ENCODE measurements around the gene MRPS10.
"Not testable (repeated sequence)": the region's sequence is repeated elsewhere in the genome, so short reads cannot be mapped to it uniquely, and the experiment has no call there.

MRPS10 gene

DNA sequence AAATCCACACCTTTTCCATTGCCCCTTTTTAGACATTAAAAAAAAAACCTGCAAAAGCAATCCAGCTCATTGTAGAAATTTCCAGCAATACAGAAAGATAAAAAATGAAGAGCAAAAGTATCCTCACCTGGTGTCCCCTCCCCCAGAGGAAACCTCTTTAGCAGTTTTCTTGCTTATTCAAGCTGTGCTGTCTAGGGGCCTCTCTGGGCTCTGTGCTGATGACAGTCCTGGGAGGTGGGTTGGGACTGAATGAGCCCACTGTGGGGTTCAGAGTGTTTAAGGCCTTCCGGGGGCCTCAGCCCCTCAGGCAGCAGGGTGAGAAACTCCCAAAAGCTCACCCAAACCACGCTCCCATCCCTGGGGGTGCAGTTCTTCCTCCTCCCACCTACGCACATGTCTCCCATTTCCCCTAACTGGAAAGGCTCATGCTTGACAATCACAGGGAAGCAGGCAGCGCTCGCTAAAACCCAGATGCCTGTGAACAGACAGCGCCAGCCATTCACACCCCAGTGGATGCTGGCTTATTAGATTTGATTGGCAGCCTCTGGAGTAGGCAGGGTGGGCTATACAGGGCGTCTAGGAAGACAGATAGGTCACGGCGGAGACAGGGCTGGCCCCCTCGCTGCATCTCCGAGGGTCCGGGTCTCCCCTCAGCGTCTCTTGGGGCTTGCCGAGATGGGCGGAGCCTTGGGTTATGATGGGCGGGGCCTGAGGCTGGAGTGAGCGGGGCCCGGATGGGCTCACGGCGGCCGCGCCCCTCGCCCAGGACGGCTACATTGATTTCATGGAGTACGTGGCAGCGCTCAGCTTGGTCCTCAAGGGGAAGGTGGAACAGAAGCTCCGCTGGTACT lies 39.9 kb downstream of the MRPS10 start:
- DNase-seq (ENCODE audit: low read depth in 2 of 2) = peak in 1 of 2 donors; percentile 6

DNA sequence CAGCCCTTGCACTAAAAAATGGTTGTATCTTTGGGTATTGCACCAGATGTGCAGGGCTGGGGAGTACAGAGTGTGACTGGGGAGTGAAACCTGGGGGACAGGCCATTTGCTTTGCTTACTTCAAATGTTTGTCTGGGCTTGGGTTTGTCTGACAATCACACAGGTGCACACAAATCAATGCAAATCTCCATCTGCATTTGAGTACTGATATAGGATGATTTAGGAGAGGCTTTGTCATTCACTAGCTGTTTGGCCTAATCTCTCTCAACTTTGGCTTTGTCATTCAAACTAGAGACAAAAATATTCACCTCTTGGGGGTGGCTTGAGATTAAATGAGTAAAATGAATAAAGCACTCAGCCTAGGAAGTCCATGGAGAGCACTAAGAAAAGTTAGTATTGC lies 40.7 kb downstream of the MRPS10 start:
- DNase-seq (ENCODE audit: low read depth in 2 of 2) = no peak

DNA sequence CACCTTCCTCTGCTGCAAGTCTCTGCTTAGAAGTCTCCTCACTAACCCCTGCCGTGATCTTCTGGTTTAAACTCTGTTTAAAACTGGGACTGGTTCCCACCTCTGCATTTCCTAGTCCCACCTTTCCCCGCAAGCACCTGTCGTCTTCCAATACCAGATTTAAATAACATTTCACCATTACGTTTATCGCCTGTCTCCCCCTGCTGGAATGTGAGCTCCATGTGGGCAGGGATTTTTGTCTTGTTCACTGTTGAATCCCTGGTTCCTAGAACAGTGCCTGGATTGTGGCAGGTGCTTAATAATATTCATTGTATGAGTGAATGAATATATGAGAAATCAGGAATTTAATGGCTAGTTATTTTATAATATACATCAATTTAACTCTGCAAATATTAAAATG lies 41.8 kb downstream of the MRPS10 start:
- DNase-seq (ENCODE audit: low read depth in 2 of 2) = no peak

DNA sequence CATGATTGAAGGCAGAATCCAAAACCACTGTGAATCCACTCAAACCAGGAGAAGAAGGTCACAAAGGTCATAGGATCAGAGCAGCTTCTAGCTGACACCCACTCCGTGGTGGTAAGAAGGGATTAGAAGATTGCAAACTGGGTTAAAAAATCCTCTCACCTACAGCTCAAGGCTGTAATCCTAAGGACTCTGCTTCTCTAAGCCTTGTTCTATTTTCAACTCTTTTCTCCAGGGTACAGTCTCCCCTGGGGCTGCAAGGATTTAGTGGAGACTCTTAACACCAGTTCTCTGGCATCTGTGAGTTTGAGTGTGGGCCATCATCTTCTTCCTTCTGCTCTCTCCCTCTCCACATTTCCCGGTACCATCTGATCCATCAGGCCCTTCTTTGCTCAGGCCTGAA lies 44.6 kb downstream of the MRPS10 start, which contains the start of gene GUCA1A:
GUCA1A (plus strand) TSS at position 264 of the 400 bp plus-strand sequence. CDS start 250 bp downstream, outside the sequence.
- no peak for DNase-seq (ENCODE audit: low read depth in 2 of 2)

DNA sequence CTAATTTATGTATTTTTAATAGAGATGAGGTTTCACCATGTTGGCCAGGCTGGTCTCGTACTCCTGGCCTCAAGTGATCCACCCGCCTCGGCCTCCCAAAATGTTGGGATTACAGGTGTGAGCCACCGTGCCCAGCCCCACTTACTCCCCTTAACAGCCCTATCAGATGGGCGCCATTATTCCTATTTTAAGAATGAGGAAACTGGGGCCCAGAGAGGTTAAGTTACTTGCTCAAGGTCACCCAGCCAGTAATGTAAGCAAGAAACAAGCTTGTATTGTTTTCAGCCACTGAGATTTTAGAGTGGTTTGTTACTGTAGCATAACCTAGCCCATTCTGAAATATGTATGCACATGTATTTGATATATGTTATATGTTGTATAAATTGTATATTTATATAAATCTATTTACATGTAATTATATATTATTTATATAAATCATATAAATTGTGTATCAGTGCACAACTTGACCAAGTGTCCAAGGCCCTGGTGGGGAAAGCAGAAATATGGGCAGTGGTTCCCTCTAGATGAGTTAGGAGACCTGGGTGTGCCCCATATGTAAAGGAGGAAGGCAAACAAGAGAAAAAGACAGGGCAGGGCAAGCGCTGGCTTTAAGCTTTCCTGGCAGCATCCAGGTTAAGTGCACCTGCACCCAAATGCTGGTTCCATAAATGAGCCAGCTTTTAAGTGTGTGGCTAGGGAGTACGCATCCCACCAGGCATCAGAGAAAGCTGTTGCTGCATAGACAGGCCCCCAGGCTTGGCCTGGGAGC lies 45.7 kb downstream of the MRPS10 start:
- DNase-seq (ENCODE audit: low read depth in 2 of 2) = no peak

- DNase-seq (ENCODE audit: low read depth in 2 of 2) = not testable (repeated sequence)
Measured at GRCh38 chr6:42169780-42170179, 47.9 kb downstream of the MRPS10 start.

DNA sequence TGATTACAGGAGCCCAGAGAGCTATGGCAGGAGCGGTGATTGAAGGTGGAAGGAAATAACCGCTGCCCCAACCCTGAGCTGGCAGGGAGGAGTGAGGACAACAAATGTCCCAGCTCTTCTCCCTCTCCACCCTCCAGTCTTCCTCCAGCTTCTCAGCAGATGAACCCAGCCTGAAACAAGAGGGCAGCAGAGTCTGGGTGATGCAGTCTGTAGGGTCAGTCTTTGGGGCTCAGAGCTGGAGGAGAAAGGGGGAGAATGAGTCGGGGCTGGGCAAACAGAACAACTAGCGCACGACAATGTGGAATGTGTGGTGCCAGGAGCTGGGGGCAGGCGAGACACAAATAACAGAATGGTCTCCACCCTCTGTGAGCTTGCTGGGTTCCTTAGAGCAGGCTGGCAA lies 49.0 kb downstream of the MRPS10 start:
- DNase-seq (ENCODE audit: low read depth in 2 of 2) = no peak

GRCh38 chr6:42166444-42167141 lies 51.1 kb downstream of the MRPS10 start:
- peak; percentile 44 to 56 for DNase-seq (ENCODE audit: low read depth in 2 of 2)

- DNase-seq (ENCODE audit: low read depth in 2 of 2) = no peak
Measured at GRCh38 chr6:42165016-42165415, 52.6 kb downstream of the MRPS10 start.

DNA sequence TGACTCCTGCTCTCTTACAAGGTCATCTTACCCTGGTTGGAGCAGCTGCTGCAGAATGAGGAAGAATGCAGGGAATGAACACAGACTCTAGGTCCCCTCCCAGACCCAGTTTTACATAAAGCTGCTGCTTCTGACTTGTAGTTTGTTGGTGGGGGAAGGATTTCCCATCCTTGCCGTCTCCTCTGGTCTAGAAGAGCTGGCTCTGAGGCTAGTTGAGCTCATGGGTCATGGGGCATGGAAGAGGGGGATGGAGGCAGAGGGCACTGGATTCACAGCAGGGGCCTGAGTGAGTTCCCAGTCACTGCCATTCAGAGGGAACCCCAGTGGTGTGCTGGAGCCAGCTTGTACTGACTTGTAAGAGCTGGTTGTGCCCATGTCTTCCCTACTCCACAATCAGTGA lies 53.7 kb downstream of the MRPS10 start:
- DNase-seq (ENCODE audit: low read depth in 2 of 2) = no peak

- DNase-seq (ENCODE audit: low read depth in 2 of 2) = no peak
Measured at GRCh38 chr6:42162812-42163211, 54.8 kb downstream of the MRPS10 start.

- no peak for DNase-seq (ENCODE audit: low read depth in 2 of 2)
Measured at GRCh38 chr6:42162384-42162783, 55.3 kb downstream of the MRPS10 start.

DNA sequence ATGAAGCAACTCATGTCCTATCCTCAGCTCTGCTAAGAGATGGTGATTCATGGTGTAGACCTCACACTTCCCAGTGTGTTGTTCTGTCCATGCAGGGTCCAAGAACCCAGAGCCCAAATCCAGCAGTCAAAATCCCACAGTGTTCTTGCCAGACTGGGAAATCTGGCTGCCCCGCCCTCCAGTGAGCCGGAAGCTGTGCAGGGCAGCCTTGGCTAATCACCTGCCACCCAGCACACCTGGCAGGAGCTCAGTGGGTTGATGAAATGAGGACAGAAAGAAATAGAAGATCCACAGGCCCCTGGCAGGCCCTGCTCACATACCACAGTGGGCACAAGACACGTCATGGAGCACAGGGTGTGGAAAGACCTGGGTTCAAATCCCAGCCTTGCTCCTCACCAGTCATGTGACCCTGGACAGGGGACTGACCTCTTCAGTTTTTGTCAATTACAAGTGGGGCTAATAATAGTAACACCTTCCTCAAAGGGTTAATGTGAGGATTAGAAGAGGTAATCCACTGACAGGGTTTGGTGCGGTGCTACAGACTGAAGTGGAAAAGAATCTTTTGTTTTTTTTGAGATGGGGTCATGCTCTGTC lies 58.1 kb downstream of the MRPS10 start:
- DNase-seq (ENCODE audit: low read depth in 2 of 2) = no peak

- DNase-seq (ENCODE audit: low read depth in 2 of 2) = no peak
Measured at GRCh38 chr6:42158631-42159030, 59.0 kb downstream of the MRPS10 start.

DNA sequence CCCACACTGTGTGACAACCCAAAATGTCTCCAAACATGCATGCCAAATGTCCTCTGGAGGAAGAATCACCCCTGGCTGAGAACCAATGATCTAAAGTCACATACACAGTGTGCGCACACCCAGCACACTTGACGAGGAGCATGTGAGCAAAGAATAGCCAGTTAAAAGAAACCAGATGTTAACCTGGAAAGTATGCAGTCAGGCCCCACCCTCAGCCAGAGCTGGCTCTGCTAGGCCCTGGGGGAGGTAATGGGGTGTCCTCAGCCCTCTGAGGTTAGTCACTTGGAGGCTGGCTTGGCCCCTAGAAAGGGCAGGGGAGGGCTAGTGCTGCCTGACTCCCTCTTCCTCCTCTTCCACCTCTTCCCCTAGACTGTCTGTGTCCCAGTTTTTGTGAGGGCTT lies 59.6 kb downstream of the MRPS10 start:
- DNase-seq (ENCODE audit: low read depth in 2 of 2) = no peak
